ENCODE data around the gene BAIAP3. TPM values are rescaled to one million over a fixed set of nuclear protein-coding genes. Genes with fewer than 3 reads are reported as not detected.
A peak's percentile ranks its signal among the peaks of the same experiment; 100 is the strongest.

The BAIAP3 gene
- total and polyA plus RNA-seq, 2 of the 8 experiments (the other 6 are each of a cell fraction or from before 2014, with no cell fraction given) = 2.9 to 6.8 TPM

DNA sequence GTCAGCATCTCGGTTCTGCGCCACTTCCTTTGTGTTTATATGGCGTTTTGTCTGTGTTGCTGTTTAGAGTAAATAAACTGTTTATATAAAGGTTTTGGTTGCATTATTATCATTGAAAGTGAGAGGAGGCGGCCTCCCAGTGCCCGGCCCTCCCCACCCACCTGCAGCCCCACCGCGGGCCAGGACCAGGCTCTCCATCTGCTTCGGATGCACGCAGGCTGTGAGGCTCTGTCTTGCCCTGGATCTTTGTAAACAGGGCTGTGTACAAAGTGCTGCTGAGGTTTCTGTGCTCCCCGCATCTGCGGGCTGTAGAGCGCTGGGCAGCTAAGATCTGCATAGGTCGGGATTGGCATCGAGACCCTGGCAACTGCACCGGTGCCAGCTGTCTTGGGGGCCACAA, 8.2 kb upstream of the BAIAP3 start:
- H3K56ac ChIP-seq (replicated peaks; ENCODE audit: insufficient read length, low read depth, low read length) = no peak overlapping the region
- no peak overlapping the region; the same call in 1 of the 2 replicates for H4K8ac ChIP-seq (ENCODE audit: extremely low read depth, insufficient read depth, low read length)
- FAIRE-seq = no peak
- H3K4ac ChIP-seq (replicated peaks; ENCODE audit: insufficient read length, low read depth, low read length) = no peak overlapping the region
- WGBS, 2 experiments (ENCODE audit: extremely low coverage in 1 of 2, insufficient coverage in 1 of 2, insufficient read length in 1 of 2, insufficient replicate concordance in 2 of 2, low coverage in 1 of 2, low lambda C conversion rate in 2 of 2, missing lambda C conversion rate in 1 of 2) = 92% methylated on average over 15 of the region's 15 CpGs; no CpG with 5 or more reads in 1 of the 2 experiments
- no peak overlapping the region for H2BK20ac ChIP-seq (ENCODE audit: low read length)
- ChIA-PET POLR2A (ENCODE audit: partially characterized antibody) (interaction anchor here (1.3 to 6.5 kb wide), 2 partner anchors 11 to 35 kb away, joined by 3 to 106 read pairs; partner anchors contain the start of gene UBE2I), CTCF (ENCODE audit: partially characterized antibody) (interaction anchor here (1.5 to 2.1 kb wide), 2 partner anchors 13 to 105 kb away, joined by 4 to 5 read pairs; partner anchors contain the start of gene PERCC1)
- no peak overlapping the region for H2BK12ac ChIP-seq (ENCODE audit: low read depth, low read length)
- TF ChIP-seq FOSL1 (IDR thresholded peaks at IDR 0.05; ENCODE audit: insufficient read depth, low read depth, low read length) (no peak), SP4 (IDR thresholded peaks at IDR 0.05; ENCODE audit: low read length) (no peak), CBX5 (IDR thresholded peaks at IDR 0.05; ENCODE audit: low read depth, low read length) (no peak)
- TF ChIP-seq, protein P1, sequence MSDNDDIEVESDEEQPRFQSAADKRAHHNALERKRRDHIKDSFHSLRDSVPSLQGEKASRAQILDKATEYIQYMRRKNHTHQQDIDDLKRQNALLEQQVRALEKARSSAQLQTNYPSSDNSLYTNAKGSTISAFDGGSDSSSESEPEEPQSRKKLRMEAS (IDR thresholded peaks at IDR 0.05) = no peak
- no peak overlapping the region for H2BK5ac ChIP-seq (ENCODE audit: low read depth, low read length)
- no peak overlapping the region for H3K9ac ChIP-seq (replicated peaks in 1 of 4; ENCODE audit: extremely low read depth in 1 of 4, low read depth in 3 of 4, low read length in 3 of 4)
- H2BK120ac ChIP-seq (replicated peaks; ENCODE audit: low read depth, low read length) = no peak overlapping the region
- H3K4me2 ChIP-seq (ENCODE audit: insufficient read depth in 1 of 2, low read depth in 2 of 2, low read length in 2 of 2) = no peak overlapping the region
- H3K36me3 ChIP-seq (ENCODE audit: control insufficient read depth in 2 of 4, insufficient read depth in 4 of 4, low read length in 3 of 4) = peaks cover 15 to 34% (median 24%) of the 10 kb centered on the region in 4 experiments
- 0 out of 2 replicates have a peak overlapping the region, but pooled peaks have one; percentile 5 for H3K27ac ChIP-seq (ENCODE audit: low read depth, low read length)
- no peaks in the 10 kb centered on the region; the same call in 1 of the 2 replicates for H3K79me1 ChIP-seq (ENCODE audit: low read depth, low read length)
- no peaks in the 10 kb centered on the region; a peak in 2 of 7 replicates for H3K4me1 ChIP-seq (replicated peaks in 1 of 4; ENCODE audit: control insufficient read depth in 3 of 4, insufficient read depth in 4 of 4, low read length in 3 of 4)
- no peaks in the 10 kb centered on the region; a peak in 1 of 4 replicates for H3K79me2 ChIP-seq (ENCODE audit: control insufficient read depth in 1 of 2, insufficient read depth in 2 of 2, low read length in 2 of 2)
- no peak overlapping the region for H3K18ac ChIP-seq (ENCODE audit: extremely low read depth, low read length)
- no peaks in the 10 kb centered on the region for H3K27me3 ChIP-seq (replicated peaks in 1 of 4; ENCODE audit: control insufficient read depth in 3 of 4, extremely low read depth in 1 of 4, insufficient read depth in 3 of 4, low read length in 3 of 4)
- no peak overlapping the region for H3K4me3 ChIP-seq (ENCODE audit: extremely low read depth in 1 of 4, insufficient read depth in 2 of 4, low read depth in 3 of 4, low read length in 4 of 4)
- DNase-seq (ENCODE audit: low read depth in 1 of 2, low spot score in 2 of 2) = no peak
- no peak overlapping the region for H4K91ac ChIP-seq (replicated peaks; ENCODE audit: insufficient read length, low read length)
- no peak overlapping the region for H2AK5ac ChIP-seq (ENCODE audit: low read depth, low read length)
- H2BK15ac ChIP-seq (ENCODE audit: low read length) = no peak overlapping the region
- no peak overlapping the region for H3K14ac ChIP-seq (ENCODE audit: insufficient read length)
- no peak overlapping the region for H2AFZ ChIP-seq (ENCODE audit: low read length)
- peaks cover 8 to 12% of the 10 kb centered on the region in 2 experiments for H4K20me1 ChIP-seq (replicated peaks in 1 of 2; ENCODE audit: control insufficient read depth in 1 of 2, insufficient read depth in 2 of 2, low read length in 2 of 2)
- no peak overlapping the region for H4K5ac ChIP-seq (ENCODE audit: insufficient read length, low read depth, low read length)
- H3K9me3 ChIP-seq (ENCODE audit: insufficient read depth in 2 of 2, low read depth in 1 of 2, low read length in 1 of 2) = peaks cover 2 to 5% of the 10 kb centered on the region in 2 experiments; a peak in 2 of 4 replicates
- H3K23ac ChIP-seq (ENCODE audit: insufficient read length) = no peak overlapping the region
- no peaks in the 10 kb centered on the region for H3K23me2 ChIP-seq (ENCODE audit: low read depth, low read length)
